Gastroesophageal sphincter (tissue), 3 donors: ENCODE data around the gene CYP26C1.

Experiments used
- CTCF ChIP-seq, 4 experiments: fragments of 200-600 bp in 2 of 4; fragments of 450-650 bp in 2 of 4; sonication (generic) in 1 of 4; IDR thresholded peaks; one replicate each; pipeline ENCODE4 v1.5.1; 2017 to 2019; ENCODE audit warnings: antibody characterized with exemption in 4 of 4, mild to moderate bottlenecking in 2 of 4, moderate library complexity in 2 of 4
- EP300 ChIP-seq: sonication (generic); formaldehyde crosslinking; IDR thresholded peaks from one replicate; pipeline ENCODE4 v1.6.1; 2017; ENCODE audit warnings: antibody characterized with exemption, mild to moderate bottlenecking
- POLR2AphosphoS5 ChIP-seq: sonication (generic); formaldehyde crosslinking; IDR thresholded peaks from one replicate; pipeline ENCODE4 v1.6.1; 2017; ENCODE audit warnings: antibody characterized with exemption

GRCh38 chr10:93039721-93040120, 20.9 kb upstream of the CYP26C1 start:
- TF ChIP-seq CTCF (IDR thresholded peaks at IDR 0.05) (peak in 1 of 4 experiments; percentile 25), POLR2AphosphoS5 (no peak), EP300 (no peak)
